Upper lobe of right lung (tissue), 1 donor: ENCODE data around the gene RNASE13. TPM values are rescaled to one million over a fixed set of nuclear protein-coding genes. Genes with fewer than 3 reads are reported as not detected.
"Not testable (repeated sequence)": the region's sequence is repeated elsewhere in the genome, so short reads cannot be mapped to it uniquely, and the experiment has no call there.

Source experiments
- ATAC-seq: fragments of 200-7000 bp; cut with Tn5 transposase; one replicate; pipeline ENCODE4 v1.9.1; 2020; ENCODE audit warnings: mild to moderate bottlenecking, moderate library complexity
- DNase-seq: peaks from one replicate; pipeline ENCODE4 v3.0.0-alpha.2; 2020
- H3K27ac ChIP-seq: fragments of 200-600 bp; one replicate; pipeline ENCODE4 v1.8.0; 2022
- H3K27me3 ChIP-seq: fragments of 200-600 bp; one replicate; pipeline ENCODE4 v1.8.0; 2022; ENCODE audit warnings: mild to moderate bottlenecking
- H3K36me3 ChIP-seq: fragments of 200-600 bp; one replicate; pipeline ENCODE4 v1.8.0; 2022
- H3K4me1 ChIP-seq: fragments of 200-600 bp; one replicate; pipeline ENCODE4 v1.8.0; 2022
- H3K4me3 ChIP-seq: fragments of 200-600 bp; one replicate; pipeline ENCODE4 v1.8.0; 2022; ENCODE audit warnings: mild to moderate bottlenecking
- H3K9me3 ChIP-seq: fragments of 200-600 bp; one replicate; pipeline ENCODE4 v1.8.0; 2022
- intact Hi-C: fragments of 100-400 bp; cut with DNase I; formaldehyde crosslinking; loops from one replicate; pipeline ENCODE4 v1.11.0; 2022
- total RNA-seq: library from RNA; stranded (reverse); fragmentation: NEBNext Ultra II Directional; extraction: Animal tissue kit (Norgen Biotek cat#: 25700); gene quantifications from one replicate; pipeline ENCODE4 v1.2.1, GENCODE V29; 2021
- TF ChIP-seq, protein P1 (sequence below): fragments of 200-600 bp; IDR thresholded peaks from one replicate; pipeline ENCODE4 v1.8.0; 2022; ENCODE audit warnings: antibody characterized with exemption
- donor health status: DM: no; HTN: yes; CAD: no; lungs with severe emphysema.

The RNASE13 gene
- total RNA-seq, 1 donor from 2014 or later = not detected

DNA sequence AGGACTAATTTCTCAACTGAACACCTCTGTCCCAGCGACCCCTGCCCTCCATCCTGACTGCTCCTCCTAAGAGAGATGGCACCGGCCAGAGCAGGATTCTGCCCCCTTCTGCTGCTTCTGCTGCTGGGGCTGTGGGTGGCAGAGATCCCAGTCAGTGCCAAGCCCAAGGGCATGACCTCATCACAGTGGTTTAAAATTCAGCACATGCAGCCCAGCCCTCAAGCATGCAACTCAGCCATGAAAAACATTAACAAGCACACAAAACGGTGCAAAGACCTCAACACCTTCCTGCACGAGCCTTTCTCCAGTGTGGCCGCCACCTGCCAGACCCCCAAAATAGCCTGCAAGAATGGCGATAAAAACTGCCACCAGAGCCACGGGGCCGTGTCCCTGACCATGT, 8.3 kb upstream of the RNASE13 start:
- H3K9me3 ChIP-seq = no peaks in the 10 kb centered on the region
- H3K27ac ChIP-seq = no peak overlapping the region
- TF ChIP-seq, protein P1, sequence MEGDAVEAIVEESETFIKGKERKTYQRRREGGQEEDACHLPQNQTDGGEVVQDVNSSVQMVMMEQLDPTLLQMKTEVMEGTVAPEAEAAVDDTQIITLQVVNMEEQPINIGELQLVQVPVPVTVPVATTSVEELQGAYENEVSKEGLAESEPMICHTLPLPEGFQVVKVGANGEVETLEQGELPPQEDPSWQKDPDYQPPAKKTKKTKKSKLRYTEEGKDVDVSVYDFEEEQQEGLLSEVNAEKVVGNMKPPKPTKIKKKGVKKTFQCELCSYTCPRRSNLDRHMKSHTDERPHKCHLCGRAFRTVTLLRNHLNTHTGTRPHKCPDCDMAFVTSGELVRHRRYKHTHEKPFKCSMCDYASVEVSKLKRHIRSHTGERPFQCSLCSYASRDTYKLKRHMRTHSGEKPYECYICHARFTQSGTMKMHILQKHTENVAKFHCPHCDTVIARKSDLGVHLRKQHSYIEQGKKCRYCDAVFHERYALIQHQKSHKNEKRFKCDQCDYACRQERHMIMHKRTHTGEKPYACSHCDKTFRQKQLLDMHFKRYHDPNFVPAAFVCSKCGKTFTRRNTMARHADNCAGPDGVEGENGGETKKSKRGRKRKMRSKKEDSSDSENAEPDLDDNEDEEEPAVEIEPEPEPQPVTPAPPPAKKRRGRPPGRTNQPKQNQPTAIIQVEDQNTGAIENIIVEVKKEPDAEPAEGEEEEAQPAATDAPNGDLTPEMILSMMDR = no peak
- H3K27me3 ChIP-seq = no peaks in the 10 kb centered on the region
- ATAC-seq (peak; percentile 6), DNase-seq (no peak)
- no peaks in the 10 kb centered on the region for H3K36me3 ChIP-seq
- peaks cover 33% of the 10 kb centered on the region for H3K4me1 ChIP-seq
- intact Hi-C loops = no loop called here
- no peak overlapping the region for H3K4me3 ChIP-seq

DNA sequence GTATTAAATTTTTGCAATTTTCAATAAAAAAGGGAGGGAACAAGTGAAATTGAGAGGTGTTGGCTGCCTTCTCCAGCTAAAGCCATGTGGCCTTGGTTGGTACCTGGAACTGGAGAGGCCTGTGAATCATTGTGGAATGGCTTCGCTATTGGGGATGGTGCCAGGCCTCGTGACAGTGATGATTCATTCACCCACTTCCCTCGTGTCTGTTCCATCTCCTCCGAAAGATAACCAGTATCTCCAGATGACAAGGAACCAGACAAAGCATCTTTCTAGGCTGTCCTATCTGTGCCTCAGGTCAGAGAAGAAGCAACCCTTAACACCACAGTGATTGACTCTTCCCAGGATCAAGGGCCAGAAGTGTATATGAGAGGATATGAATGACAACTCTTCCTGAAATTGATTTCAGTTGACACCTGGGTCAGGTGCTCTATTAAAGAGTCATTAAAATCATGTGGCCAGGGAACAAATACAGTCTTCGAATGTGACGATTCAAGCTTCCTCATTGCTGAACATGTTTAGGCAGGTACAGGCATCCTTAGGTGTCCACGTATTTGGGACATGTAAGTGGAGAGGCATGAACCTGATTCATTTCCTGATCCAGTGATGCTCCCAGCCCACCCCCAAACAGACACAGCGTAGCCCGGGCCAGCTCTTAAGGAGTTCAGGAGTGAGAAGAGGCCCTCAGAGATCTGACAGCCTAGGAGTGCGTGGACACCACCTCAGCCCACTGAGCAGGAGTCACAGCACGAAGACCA, 7.2 kb upstream of the RNASE13 start, which contains the start of gene RNASE7:
RNASE7 (plus strand) TSS at position 687 of the 758 bp plus-strand sequence. CDS start 631 bp downstream, outside the sequence.
- ATAC-seq = no peak
- no peak within 1 kb of the TSS for H3K27ac ChIP-seq

GRCh38 chr14:21040941-21041340, 6.3 kb upstream of the RNASE13 start:
- H3K36me3 ChIP-seq, DNase-seq, H3K4me3 ChIP-seq, H3K27me3 ChIP-seq, intact Hi-C loops, H3K9me3 ChIP-seq, H3K27ac ChIP-seq, ATAC-seq: not testable (repeated sequence)
- peaks cover 30% of the 10 kb centered on the region for H3K4me1 ChIP-seq

More for the DNA sequence above, 7.2 kb upstream of the RNASE13 start, which contains the start of gene RNASE7:
- Histone ChIP-seq H3K9me3 (no peaks in the 10 kb centered on the region), H3K36me3 (no peaks in the 10 kb centered on the region), H3K4me1 (peaks cover 30% of the 10 kb centered on the region), H3K27me3 (no peaks in the 10 kb centered on the region), H3K4me3 (no peak within 1 kb of the TSS)
- DNase-seq = no peak
- intact Hi-C loops = no loop called here
- TF ChIP-seq, protein P1 = no peak

GRCh38 chr14:21040370-21040925, 5.8 kb upstream of the RNASE13 start:
- intact Hi-C loops = no loop called here
- H3K27me3 ChIP-seq = no peaks in the 10 kb centered on the region
- ATAC-seq (no peak), DNase-seq (no peak)
- H3K4me3 ChIP-seq = no peak overlapping the region
- peaks cover 30% of the 10 kb centered on the region for H3K4me1 ChIP-seq
- H3K27ac ChIP-seq = no peak overlapping the region
- TF ChIP-seq, protein P1 = no peak
- no peaks in the 10 kb centered on the region for H3K9me3 ChIP-seq
- H3K36me3 ChIP-seq = no peaks in the 10 kb centered on the region

GRCh38 chr14:21039585-21040369, 5.2 kb upstream of the RNASE13 start:
- no peaks in the 10 kb centered on the region for H3K9me3 ChIP-seq
- no peaks in the 10 kb centered on the region for H3K36me3 ChIP-seq
- peaks cover 30% of the 10 kb centered on the region for H3K4me1 ChIP-seq
- peak; percentile 58 for ATAC-seq
- TF ChIP-seq, protein P1 = peak; percentile 69
- no peak for DNase-seq
- H3K27me3 ChIP-seq = no peaks in the 10 kb centered on the region
- no peak overlapping the region for H3K4me3 ChIP-seq
- peak overlapping the region; percentile 64 for H3K27ac ChIP-seq
- intact Hi-C loops = no loop called here
